Putamen (tissue), 1 donor: Measurements from ENCODE around the gene IGF2BP1.
"Not testable (repeated sequence)": the region's sequence is repeated elsewhere in the genome, so short reads cannot be mapped to it uniquely, and the experiment has no call there.

Experiments
- DNase-seq: peaks from one replicate; pipeline ENCODE4 v3.0.0-alpha.2; 2016; ENCODE audit warnings: low spot score

Gene IGF2BP1

DNA sequence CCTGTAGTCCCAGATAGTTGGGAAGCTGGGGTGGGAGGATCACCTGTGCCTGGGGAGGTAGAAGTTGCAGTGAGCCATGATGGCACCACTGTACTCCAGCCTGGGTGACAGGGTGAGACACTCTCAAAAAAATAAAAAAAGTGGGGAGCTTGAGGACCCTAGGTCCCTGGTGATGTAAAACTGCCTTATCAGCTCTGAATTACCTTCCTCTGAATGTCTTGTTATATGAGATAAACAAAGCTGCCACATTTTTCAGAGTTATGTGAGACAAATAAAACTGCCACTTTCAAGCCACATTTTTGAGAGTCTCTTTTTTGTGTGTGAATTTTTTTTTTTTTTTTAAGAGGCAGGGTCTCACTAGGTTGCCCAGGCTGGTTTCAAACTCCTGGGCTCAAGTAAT lies 103.4 kb downstream of the IGF2BP1 start:
- no peak for DNase-seq

DNA sequence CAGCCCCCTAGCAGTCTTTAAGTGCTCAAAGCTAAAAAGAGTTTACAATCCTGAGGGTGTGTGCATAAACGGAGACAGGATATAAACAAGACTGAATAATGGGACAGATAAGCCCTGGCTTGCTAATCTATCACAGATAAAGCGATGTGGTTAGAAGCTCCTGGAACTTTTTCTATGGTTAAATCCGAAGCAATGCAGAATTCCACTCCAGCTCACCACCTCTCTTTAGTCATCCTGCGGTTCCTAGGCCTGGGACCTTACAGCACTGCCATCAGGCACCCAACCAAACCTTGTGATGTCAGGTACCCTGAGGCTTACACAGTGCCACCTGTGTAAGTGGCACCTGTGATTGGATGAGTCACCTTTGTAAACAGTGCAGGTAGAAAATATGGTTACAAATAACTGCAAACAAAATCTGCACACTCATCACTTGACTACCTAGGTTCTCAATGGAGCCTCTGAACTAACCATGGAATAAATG lies 103.9 kb downstream of the IGF2BP1 start:
- no peak for DNase-seq

DNA sequence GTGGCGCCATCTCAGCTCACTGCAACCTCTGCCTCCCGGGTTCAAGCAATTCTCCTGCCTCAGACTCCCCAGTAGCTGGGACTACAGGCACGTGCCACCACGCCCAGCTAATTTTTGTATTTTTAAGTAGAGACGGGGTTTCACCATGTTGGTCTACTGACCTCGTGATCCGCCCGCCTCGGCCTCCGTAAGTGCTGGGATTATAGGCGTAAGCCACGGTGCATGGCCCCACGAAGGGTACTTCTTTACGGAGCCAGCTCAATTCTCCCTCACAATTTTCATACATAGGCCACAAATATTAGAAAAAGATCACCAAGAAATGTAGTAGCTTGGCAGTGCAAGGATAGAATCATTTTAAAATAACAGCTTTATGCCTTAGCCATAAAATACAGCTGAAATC lies 106.2 kb downstream of the IGF2BP1 start:
- DNase-seq, result not testable (repeated sequence)

DNA sequence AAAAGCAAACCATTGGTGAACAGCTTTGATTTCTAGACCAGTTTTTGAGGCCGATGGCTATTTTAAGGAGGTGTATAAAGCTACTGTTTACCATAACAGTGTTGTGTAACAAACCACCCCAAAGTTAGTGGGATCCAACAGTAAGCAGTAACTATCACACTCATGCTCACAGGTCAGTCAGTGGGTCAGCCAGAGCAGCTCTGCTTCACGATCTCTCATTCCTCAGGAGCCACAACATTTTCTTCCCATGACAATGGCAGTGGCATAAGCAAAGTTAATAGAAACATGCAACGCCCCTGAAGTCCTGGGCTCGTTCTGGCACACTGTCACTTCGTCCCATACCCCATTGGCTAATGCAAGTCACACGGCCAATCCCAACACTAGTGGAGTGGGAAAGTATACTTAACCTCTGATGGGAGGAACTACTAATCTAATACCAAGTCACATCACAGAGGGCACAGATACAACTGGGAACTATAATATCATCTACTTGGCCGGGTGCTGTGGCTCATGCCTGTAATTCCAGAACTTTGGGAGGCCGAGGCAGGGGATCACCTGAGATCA lies 107.4 kb downstream of the IGF2BP1 start:
- DNase-seq, result no peak
